H1 (cell line): ENCODE measurements around the gene SLC7A6OS. TPM values are rescaled to one million over a fixed set of nuclear protein-coding genes. Genes with fewer than 3 reads are reported as not detected.

ENCODE experiments used
- CTCF ChIA-PET: fragments of 300-600 bp; sonication (Branson Sonifier 250); formaldehyde crosslinking; loops from one replicate; lab custom pipeline; 2021; ENCODE audit not compliant: partially characterized antibody; lab: Charles Lee
- POLR2A ChIA-PET: fragments of 300-600 bp; sonication (Branson Sonifier 250); formaldehyde crosslinking; loops from one replicate; lab custom pipeline; 2021; ENCODE audit warnings: inconsistent platforms; ENCODE audit not compliant: partially characterized antibody; lab: Charles Lee
- DNase-seq, 2 experiments: peaks; one replicate each; pipeline versions ENCODE4 v3.0.0 to v3.0.0-alpha.2; 2010 to 2022; ENCODE audit warnings: low spot score in 2 of 2, low read depth in 1 of 2, mixed read lengths in 1 of 2
- FAIRE-seq: peaks from 2 replicates; lab custom pipeline; 2011; peaks lifted over from hg19 to GRCh38; lab: Jason Lieb, UNC
- H2AFZ ChIP-seq: 2 replicates; pipeline ENCODE4 v1.8.1; 2012; ENCODE audit warnings: low read length, inconsistent platforms
- H2AK5ac ChIP-seq: 2 replicates; pipeline ENCODE4 v1.6.1; 2013; ENCODE audit warnings: low read depth, low read length
- H2BK120ac ChIP-seq: replicated peaks from 2 replicates; pipeline ENCODE3; 2013; ENCODE audit warnings: low read depth, low read length, inconsistent platforms
- H2BK12ac ChIP-seq: 2 replicates; pipeline ENCODE4 v1.6.1; 2013; ENCODE audit warnings: low read depth, low read length
- H2BK15ac ChIP-seq: 2 replicates; pipeline ENCODE4 v1.6.1; 2013; ENCODE audit warnings: low read length
- H2BK20ac ChIP-seq: 2 replicates; pipeline ENCODE4 v1.6.1; 2013; ENCODE audit warnings: low read length
- H2BK5ac ChIP-seq: 2 replicates; pipeline ENCODE4 v1.6.1; 2013; ENCODE audit warnings: low read depth, low read length
- H3K14ac ChIP-seq: 2 replicates; pipeline ENCODE4 v1.6.1; 2013; ENCODE audit warnings: inconsistent platforms; ENCODE audit not compliant: insufficient read length
- H3K18ac ChIP-seq: 2 replicates; pipeline ENCODE4 v1.6.1; 2013; ENCODE audit warnings: low read length; ENCODE audit errors: extremely low read depth
- H3K23ac ChIP-seq: 2 replicates; pipeline ENCODE4 v1.6.1; 2013; ENCODE audit warnings: inconsistent platforms; ENCODE audit not compliant: insufficient read length
- H3K23me2 ChIP-seq: 2 replicates; pipeline ENCODE4 v1.6.1; 2013; ENCODE audit warnings: low read depth, low read length
- H3K27ac ChIP-seq: 2 replicates; pipeline ENCODE4 v1.6.1; 2011; ENCODE audit warnings: low read depth, low read length, inconsistent platforms
- H3K27me3 ChIP-seq, 4 experiments: replicated peaks in 1 of 4; 1 replicate in 1 of 4; 2 replicates in 3 of 4; pipeline versions ENCODE4 v1.6.1 to v1.8.1; 2011 to 2013; ENCODE audit warnings: low read length in 3 of 4, mild to moderate bottlenecking in 3 of 4, inconsistent platforms in 2 of 4, mixed read lengths in 2 of 4, moderate library complexity in 1 of 4; ENCODE audit not compliant: control insufficient read depth in 3 of 4, insufficient read depth in 3 of 4; ENCODE audit errors: extremely low read depth in 1 of 4
- H3K36me3 ChIP-seq, 4 experiments: 2 replicates each; pipeline versions ENCODE4 v1.6.1 to v1.8.1; 2011 to 2013; ENCODE audit warnings: mild to moderate bottlenecking in 4 of 4, low read length in 3 of 4, moderate library complexity in 2 of 4, control low read depth in 1 of 4, inconsistent platforms in 1 of 4; ENCODE audit not compliant: insufficient read depth in 4 of 4, control insufficient read depth in 2 of 4
- H3K4ac ChIP-seq: replicated peaks from 2 replicates; pipeline ENCODE3; 2013; ENCODE audit warnings: low read length, low read depth, mixed read lengths, inconsistent platforms; ENCODE audit not compliant: insufficient read length
- H3K4me1 ChIP-seq, 4 experiments: replicated peaks in 1 of 4; 1 replicate in 1 of 4; 2 replicates in 3 of 4; pipeline versions ENCODE4 v1.6.1 to v1.8.1; 2011 to 2013; ENCODE audit warnings: low read length in 3 of 4, inconsistent platforms in 2 of 4, mixed read lengths in 1 of 4; ENCODE audit not compliant: insufficient read depth in 4 of 4, control insufficient read depth in 3 of 4
- H3K4me2 ChIP-seq, 2 experiments: 2 replicates each; pipeline versions ENCODE4 v1.6.1 to v1.8.1; 2011 to 2013; ENCODE audit warnings: low read depth in 2 of 2, low read length in 2 of 2, control low read depth in 1 of 2, inconsistent platforms in 1 of 2, mild to moderate bottlenecking in 1 of 2; ENCODE audit not compliant: insufficient read depth in 1 of 2
- H3K4me3 ChIP-seq, 4 experiments: fragments of 200-600, 300-600 bp in 1 of 4; sonication (generic), shearing (Covaris generic), sonication (Bioruptor Twin) in 1 of 4; 2 replicates each; pipeline versions ENCODE4 v1.5.1 to v1.8.1; 2011 to 2016; ENCODE audit warnings: low read length in 4 of 4, low read depth in 3 of 4, control low read depth in 2 of 4, inconsistent platforms in 2 of 4, mild to moderate bottlenecking in 2 of 4, mixed read lengths in 1 of 4, moderate library complexity in 1 of 4; ENCODE audit not compliant: insufficient read depth in 2 of 4; ENCODE audit errors: extremely low read depth in 1 of 4
- H3K56ac ChIP-seq: replicated peaks from 2 replicates; pipeline ENCODE3; 2013; ENCODE audit warnings: low read depth, mild to moderate bottlenecking, mixed read lengths, low read length, inconsistent platforms; ENCODE audit not compliant: insufficient read length
- H3K79me1 ChIP-seq: 2 replicates; pipeline ENCODE4 v1.6.1; 2013; ENCODE audit warnings: low read depth, low read length, control low read depth
- H3K79me2 ChIP-seq, 2 experiments: 2 replicates each; pipeline versions ENCODE4 v1.6.1 to v1.8.1; 2012 to 2013; ENCODE audit warnings: low read length in 2 of 2, mild to moderate bottlenecking in 2 of 2, inconsistent platforms in 1 of 2; ENCODE audit not compliant: insufficient read depth in 2 of 2, control insufficient read depth in 1 of 2
- H3K9ac ChIP-seq, 4 experiments: replicated peaks in 1 of 4; 1 replicate in 1 of 4; 2 replicates in 3 of 4; pipeline versions ENCODE4 v1.6.1 to v1.8.1; 2011 to 2013; ENCODE audit warnings: low read depth in 3 of 4, low read length in 3 of 4, control low read depth in 2 of 4, mild to moderate bottlenecking in 2 of 4, moderate library complexity in 2 of 4, inconsistent platforms in 1 of 4; ENCODE audit errors: extremely low read depth in 1 of 4
- H3K9me3 ChIP-seq, 2 experiments: 2 replicates each; pipeline versions ENCODE4 v1.6.1 to v1.8.1; 2012 to 2013; ENCODE audit warnings: mild to moderate bottlenecking in 2 of 2, moderate library complexity in 2 of 2, control low read depth in 1 of 2, inconsistent platforms in 1 of 2, low read depth in 1 of 2, low read length in 1 of 2, mixed read lengths in 1 of 2; ENCODE audit not compliant: insufficient read depth in 2 of 2
- H4K20me1 ChIP-seq, 2 experiments: replicated peaks in 1 of 2; 2 replicates each; pipeline versions ENCODE3 to v1.8.1; 2011 to 2013; ENCODE audit warnings: inconsistent platforms in 2 of 2, low read length in 2 of 2, mild to moderate bottlenecking in 1 of 2; ENCODE audit not compliant: insufficient read depth in 2 of 2, control insufficient read depth in 1 of 2
- H4K5ac ChIP-seq: 2 replicates; pipeline ENCODE4 v1.6.1; 2013; ENCODE audit warnings: low read length, low read depth, mixed read lengths, inconsistent platforms; ENCODE audit not compliant: insufficient read length
- H4K8ac ChIP-seq: 2 replicates; pipeline ENCODE4 v1.8.0; 2013; ENCODE audit warnings: mild to moderate bottlenecking, moderate library complexity, low read length, inconsistent platforms; ENCODE audit not compliant: insufficient read depth; ENCODE audit errors: extremely low read depth
- H4K91ac ChIP-seq: replicated peaks from 2 replicates; pipeline ENCODE3; 2013; ENCODE audit warnings: low read length, mixed read lengths, inconsistent platforms; ENCODE audit not compliant: insufficient read length
- ASH2L ChIP-seq: fragments of 200-600, 300-600 bp; sonication (generic); IDR thresholded peaks from one replicate; pipeline ENCODE4 v1.7.1; 2017; ENCODE audit warnings: low read length
- CHD1 ChIP-seq: IDR thresholded peaks from 2 replicates; pipeline ENCODE4 v1.6.1; 2012; ENCODE audit warnings: low read depth, low read length, improper control_type of control experiment
- FOSL1 ChIP-seq: IDR thresholded peaks from 2 replicates; pipeline ENCODE4 v1.6.1; 2011; ENCODE audit warnings: mild to moderate bottlenecking, low read depth, low read length, moderate library complexity; ENCODE audit not compliant: insufficient read depth
- JUND ChIP-seq: IDR thresholded peaks from 2 replicates; pipeline ENCODE4 v1.6.1; 2011; ENCODE audit warnings: mild to moderate bottlenecking, improper control_type of control experiment, low read length
- POU5F1 ChIP-seq: IDR thresholded peaks from 2 replicates; pipeline ENCODE4 v1.6.1; 2011; ENCODE audit warnings: low read depth, mild to moderate bottlenecking, low read length, moderate library complexity
- SIX5 ChIP-seq: IDR thresholded peaks from 2 replicates; pipeline ENCODE4 v1.6.1; 2011; ENCODE audit warnings: mild to moderate bottlenecking, low read depth, low read length
- SUZ12 ChIP-seq: fragments of 200-600 bp; sonication (generic); IDR thresholded peaks from 2 replicates; pipeline ENCODE4 v1.6.1; 2012; ENCODE audit warnings: mild to moderate bottlenecking, inconsistent platforms, low read length, moderate library complexity, mixed read lengths
- TEAD4 ChIP-seq: IDR thresholded peaks from 2 replicates; pipeline ENCODE4 v1.6.1; 2012; ENCODE audit warnings: low read depth, low read length, inconsistent platforms, mixed read lengths
- ZNF274 ChIP-seq: IDR thresholded peaks from 2 replicates; pipeline ENCODE4 v1.7.0; 2012; ENCODE audit warnings: low read length, borderline replicate concordance; ENCODE audit errors: extremely low read depth
- WGBS, 2 experiments: shearing (Covaris generic) in 1 of 2; methylation state at CpG; one replicate each; pipeline versions ENCODE4 v1.1.6 to v1.1.7; 2013 to 2015; ENCODE audit warnings: low lambda C conversion rate in 2 of 2, mixed read lengths in 2 of 2, inconsistent platforms in 1 of 2, low coverage in 1 of 2, missing lambda C conversion rate in 1 of 2; ENCODE audit not compliant: insufficient replicate concordance in 2 of 2, insufficient coverage in 1 of 2, insufficient read length in 1 of 2; ENCODE audit errors: extremely low coverage in 1 of 2, missing lambda C conversion rate in 1 of 2; 5-methylcytosine and 5-hydroxymethylcytosine counted together
- polyA plus RNA-seq, 7 experiments: library from polyadenylated mRNA; depleted of rRNA in 3 of 7; stranded (reverse) in 5 of 7; unstranded in 2 of 7; fragments of >200 nt in 5 of 7; fragments of 200-250 nt in 2 of 7; gene quantifications; 1 replicate in 5 of 7; 2 replicates in 1 of 7; 4 replicates in 1 of 7; pipeline versions ENCODE4 v1.2.1 to v1.2.3, GENCODE V29; 2011 to 2013; ENCODE audit warnings: missing spikeins in 2 of 7, mixed read lengths in 2 of 7
- total RNA-seq: library from RNA; stranded (reverse); fragmentation: NEBNext Ultra II Directional; extraction: Animal tissue kit (Norgen Biotek cat#: 25700); gene quantifications from 2 replicates; pipeline ENCODE4 v1.2.1, GENCODE V29; 2021
- TF ChIP-seq, protein P1 (sequence below): IDR thresholded peaks from 2 replicates; pipeline ENCODE4 v1.6.1; 2012; ENCODE audit warnings: inconsistent platforms
- TF ChIP-seq, protein P2 (sequence below): IDR thresholded peaks from 2 replicates; pipeline ENCODE4 v1.6.1; 2011; ENCODE audit warnings: low read length, improper control_type of control experiment

Gene SLC7A6OS
- total and polyA plus RNA-seq, 2 of the 8 experiments (the other 6 are each of a cell fraction or from before 2014, with no cell fraction given): 7.3 to 21.3 TPM

DNA sequence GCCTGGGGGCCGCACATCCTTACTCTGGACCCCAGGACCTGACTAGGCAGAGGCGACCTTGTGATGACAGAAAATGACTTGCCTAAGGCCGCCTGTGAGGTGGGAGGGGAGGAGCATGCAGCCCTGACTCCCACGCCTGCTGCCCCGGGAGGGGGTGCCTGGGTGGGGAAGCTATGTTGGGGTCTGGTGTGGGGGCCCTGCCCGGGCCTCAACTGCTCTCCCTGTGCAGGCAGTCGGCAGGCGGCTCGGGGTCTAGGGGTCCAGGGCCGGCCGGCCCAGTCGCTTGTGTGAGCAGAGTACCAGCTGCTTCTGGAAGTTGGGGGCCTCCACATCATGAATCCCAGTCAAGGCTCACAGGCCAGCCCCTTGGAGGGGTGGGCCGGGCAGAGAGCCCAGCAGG is 48.2 kb upstream of the SLC7A6OS start:
- H3K56ac ChIP-seq: no peak overlapping the region
- no peak overlapping the region for H4K5ac ChIP-seq
- no peak overlapping the region for H2BK5ac ChIP-seq
- WGBS, 2 experiments: 94% methylated on average over 5 of the region's 13 CpGs; no CpG with 5 or more reads in 1 of the 2 experiments
- H4K91ac ChIP-seq: no peak overlapping the region
- H3K4me2 ChIP-seq: no peak overlapping the region
- no peak overlapping the region for H4K8ac ChIP-seq
- H3K4me1 ChIP-seq: peaks cover 0 to 3% (median 1%) of the 10 kb centered on the region in 4 experiments; a peak in 1 of 7 replicates
- no peak overlapping the region for H2AFZ ChIP-seq
- no peak overlapping the region for H2BK15ac ChIP-seq
- no peak overlapping the region for H3K4ac ChIP-seq
- no peaks in the 10 kb centered on the region for H3K23me2 ChIP-seq
- FAIRE-seq: no peak
- no peaks in the 10 kb centered on the region for H3K9me3 ChIP-seq
- ChIA-PET POLR2A (interaction anchor here (0.7 to 1.6 kb wide), 4 partner anchors 10 to 97 kb away, joined by 3 to 5 read pairs (median 4); no protein-coding TSS in a partner anchor), CTCF (interaction anchor here (0.5 to 1.0 kb wide), 2 partner anchors 9 to 677 kb away, joined by 3 to 4 read pairs; no protein-coding TSS in a partner anchor)
- H3K36me3 ChIP-seq: peaks cover 4 to 20% (median 14%) of the 10 kb centered on the region in 4 experiments; a peak in 6 of 8 replicates
- no peaks in the 10 kb centered on the region for H3K79me1 ChIP-seq
- no peak overlapping the region for H2AK5ac ChIP-seq
- no peak overlapping the region for H3K27ac ChIP-seq
- H3K14ac ChIP-seq: no peak overlapping the region
- H2BK20ac ChIP-seq: no peak overlapping the region
- DNase-seq: no peak
- H4K20me1 ChIP-seq: peaks cover 0 to 5% of the 10 kb centered on the region in 2 experiments
- no peaks in the 10 kb centered on the region for H3K27me3 ChIP-seq
- H3K4me3 ChIP-seq: no peak overlapping the region
- H3K18ac ChIP-seq: no peak overlapping the region
- H2BK12ac ChIP-seq: no peak overlapping the region
- H3K9ac ChIP-seq: no peak overlapping the region
- H2BK120ac ChIP-seq: no peak overlapping the region
- no peaks in the 10 kb centered on the region for H3K79me2 ChIP-seq
- H3K23ac ChIP-seq: no peak overlapping the region
- TF ChIP-seq ASH2L: no peak
- no peak for TF ChIP-seq POU5F1
- TF ChIP-seq SUZ12: no peak
- TF ChIP-seq, protein P1, sequence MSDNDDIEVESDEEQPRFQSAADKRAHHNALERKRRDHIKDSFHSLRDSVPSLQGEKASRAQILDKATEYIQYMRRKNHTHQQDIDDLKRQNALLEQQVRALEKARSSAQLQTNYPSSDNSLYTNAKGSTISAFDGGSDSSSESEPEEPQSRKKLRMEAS: no peak
- TF ChIP-seq JUND: no peak
- TF ChIP-seq TEAD4: no peak
- no peak for TF ChIP-seq FOSL1
- no peak for TF ChIP-seq CHD1
- no peak for TF ChIP-seq SIX5
- TF ChIP-seq ZNF274: no peak
- TF ChIP-seq, protein P2, sequence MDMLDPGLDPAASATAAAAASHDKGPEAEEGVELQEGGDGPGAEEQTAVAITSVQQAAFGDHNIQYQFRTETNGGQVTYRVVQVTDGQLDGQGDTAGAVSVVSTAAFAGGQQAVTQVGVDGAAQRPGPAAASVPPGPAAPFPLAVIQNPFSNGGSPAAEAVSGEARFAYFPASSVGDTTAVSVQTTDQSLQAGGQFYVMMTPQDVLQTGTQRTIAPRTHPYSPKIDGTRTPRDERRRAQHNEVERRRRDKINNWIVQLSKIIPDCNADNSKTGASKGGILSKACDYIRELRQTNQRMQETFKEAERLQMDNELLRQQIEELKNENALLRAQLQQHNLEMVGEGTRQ: no peak
